ENCODE results near the gene CABLES1.

Gene CABLES1

DNA sequence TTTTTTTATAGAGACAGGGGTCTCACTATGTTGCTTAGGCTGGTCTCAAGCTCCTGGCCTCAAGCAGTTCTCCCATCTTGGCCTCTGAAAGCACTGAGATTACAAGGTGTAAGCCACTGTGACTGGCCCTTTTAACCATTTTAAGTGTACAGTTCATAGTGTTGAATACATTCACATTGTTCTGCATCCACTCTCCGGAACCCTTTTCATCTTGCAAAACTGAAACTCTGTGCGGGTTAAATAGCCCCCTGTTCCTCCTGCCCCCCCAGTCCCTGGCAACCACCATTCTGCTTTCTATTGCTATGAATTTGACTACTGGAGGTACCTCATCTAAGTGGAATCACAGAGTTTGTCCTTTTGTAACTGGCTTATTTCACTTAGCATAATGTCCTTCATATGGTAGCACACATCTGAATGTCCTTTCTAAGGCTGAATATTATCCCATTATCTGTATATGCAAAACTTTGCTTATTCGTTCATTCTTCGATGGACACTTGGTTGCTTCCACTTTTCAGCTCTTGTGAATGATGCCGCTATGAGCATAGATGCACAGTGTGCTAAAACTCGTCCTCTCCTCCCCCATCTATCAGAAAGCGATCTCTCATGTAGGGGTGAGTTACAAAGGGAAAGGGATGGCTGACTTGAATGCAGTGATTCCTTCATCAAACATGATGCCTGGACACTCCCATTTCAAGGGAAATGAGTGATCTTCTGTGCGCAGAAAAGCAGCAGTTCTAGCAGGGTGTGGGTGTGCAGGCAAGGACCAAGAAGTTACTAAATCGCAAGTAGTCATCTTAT is 30.2 kb downstream of the CABLES1 start:
- no peak for DNase-seq (ENCODE audit: low read depth in 1 of 2, low spot score in 1 of 2)

DNA sequence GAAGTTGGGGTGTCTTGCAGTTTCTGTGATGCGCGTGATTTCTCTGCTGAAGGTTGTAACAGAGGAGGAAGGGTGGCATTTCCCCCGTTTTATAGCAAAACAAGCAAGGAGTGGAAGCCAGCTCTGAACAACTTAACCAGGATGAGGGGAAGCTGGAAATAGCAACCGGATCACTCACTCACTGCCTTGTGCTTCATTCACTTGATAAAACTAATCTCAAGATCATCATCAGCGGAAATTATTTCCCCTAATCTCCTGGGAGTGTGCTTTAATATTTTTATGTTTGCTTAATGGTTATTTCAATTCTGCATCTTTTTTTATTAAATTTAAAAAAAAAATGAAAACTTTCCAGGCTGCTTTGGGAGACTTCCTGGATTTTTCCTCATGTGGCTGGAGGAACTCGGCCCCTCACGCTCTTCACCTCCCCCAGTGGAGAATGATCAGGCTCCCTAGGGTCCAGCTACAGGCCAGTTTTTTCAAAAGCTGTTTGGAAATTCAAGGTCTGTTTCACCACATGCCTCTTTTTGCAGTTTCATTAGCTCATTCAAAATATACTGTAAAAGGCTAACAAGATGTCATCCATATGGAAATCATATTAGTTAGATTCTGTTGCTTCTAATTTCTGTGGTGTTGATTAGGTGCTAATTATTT is 31.7 kb downstream of the CABLES1 start:
- DNase-seq (ENCODE audit: low read depth in 1 of 2, low spot score in 1 of 2), result no peak

DNA sequence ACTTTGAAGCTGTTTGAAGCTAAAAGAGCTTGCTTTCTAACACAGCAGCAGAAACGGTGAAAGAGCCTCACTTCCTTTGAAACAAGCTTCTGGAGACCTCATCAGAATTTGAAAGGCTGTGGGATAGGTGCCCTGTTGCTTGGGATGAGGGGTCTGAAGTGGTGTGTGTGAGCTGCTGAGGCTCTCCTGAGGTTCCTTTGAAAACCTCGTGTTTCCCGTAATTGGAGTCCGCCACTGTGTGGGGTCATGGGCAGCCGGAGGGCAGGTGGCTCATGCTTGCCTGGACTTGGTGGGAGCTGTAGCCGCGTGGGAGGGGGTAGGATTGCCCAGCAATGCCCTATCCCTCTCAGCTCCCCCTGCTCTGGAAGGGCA is 34.4 kb downstream of the CABLES1 start:
- DNase-seq (ENCODE audit: low read depth in 1 of 2, low spot score in 1 of 2), result no peak

DNA sequence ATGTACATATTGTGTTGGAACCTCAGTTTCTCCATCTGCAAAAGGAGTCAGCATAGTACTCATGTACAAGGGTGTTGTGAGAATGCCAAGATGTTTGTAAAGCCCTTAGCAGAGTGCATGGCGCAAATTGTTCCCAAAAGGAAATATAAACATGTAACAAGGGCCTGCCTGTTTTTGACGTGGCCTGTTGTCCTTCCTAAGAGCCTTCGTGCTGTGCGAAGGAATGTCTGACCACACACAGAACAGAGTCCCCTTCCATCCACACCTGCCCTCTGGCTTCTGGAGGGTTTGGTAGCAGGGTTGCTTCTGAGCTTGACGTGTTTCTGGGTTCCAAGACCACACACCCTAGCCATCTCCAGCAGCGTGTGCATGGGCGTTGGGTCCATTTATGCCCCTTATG is 34.9 kb downstream of the CABLES1 start:
- no peak for DNase-seq (ENCODE audit: low read depth in 1 of 2, low spot score in 1 of 2)

DNA sequence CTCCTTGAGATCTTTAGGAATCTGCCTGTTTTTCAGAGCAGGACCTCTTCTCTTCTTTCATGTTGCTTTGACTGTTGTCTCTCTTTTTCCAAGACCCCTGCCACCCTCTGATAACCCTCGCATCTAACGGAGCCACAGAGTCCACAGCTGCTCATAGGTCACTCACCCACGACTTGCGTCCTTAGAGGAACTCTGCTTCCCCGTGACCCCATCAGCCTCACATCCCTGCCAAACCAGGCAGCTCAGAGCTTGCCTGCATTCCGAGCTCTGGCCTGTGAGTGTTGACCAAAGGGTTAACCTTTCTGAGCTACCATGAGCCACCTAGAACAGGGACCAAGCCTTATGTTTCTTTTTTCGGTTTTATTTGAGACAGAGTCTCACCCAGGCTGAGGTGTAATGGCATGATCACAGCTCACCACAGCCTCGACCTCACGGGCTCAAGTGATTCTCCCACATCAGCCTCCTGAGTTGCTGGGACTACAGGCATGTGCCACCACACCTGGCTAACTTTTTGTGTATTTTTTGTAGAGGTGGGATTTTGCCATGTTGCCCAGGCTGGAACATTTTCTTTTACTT is 36.4 kb downstream of the CABLES1 start:
- no peak for DNase-seq (ENCODE audit: low read depth in 1 of 2, low spot score in 1 of 2)

DNA sequence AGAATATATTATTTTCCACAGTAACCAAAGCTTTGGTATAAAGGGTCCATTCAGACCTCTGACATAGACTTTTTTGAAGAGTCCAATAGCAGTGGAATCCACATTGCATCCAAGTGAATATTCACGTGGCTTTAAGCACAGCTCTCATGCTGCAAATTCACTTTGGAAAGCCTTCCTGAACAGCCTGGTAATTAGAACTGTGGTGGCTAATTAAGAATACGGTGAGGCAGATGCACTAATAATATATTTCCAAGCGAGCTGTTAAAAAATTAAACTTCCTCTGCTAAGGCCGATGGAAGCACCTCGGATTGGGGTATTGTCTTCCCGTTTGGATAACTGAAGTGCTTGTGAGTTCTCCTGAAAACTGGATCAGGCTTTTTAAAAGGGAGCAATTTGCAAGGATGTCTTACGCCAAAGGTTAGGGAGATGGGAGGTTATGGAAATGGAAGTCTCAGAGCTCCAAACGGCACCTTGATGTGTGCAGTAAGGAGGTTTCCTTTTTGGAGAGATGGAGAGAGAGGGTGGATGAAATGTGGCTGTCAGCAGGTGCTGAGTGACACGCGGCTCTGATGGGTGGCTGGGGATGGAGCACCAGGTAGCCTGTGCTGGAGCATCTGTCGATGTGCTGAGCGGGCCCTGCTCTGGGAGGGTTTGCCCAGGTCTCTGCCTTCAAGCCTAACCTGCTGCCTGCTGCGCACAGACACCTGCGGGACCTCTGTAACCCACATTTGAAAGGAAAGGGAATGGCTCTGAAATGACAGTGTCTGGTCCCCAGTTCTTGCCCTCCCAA is 37.5 kb downstream of the CABLES1 start:
- no peak for DNase-seq (ENCODE audit: low read depth in 1 of 2, low spot score in 1 of 2)

DNA sequence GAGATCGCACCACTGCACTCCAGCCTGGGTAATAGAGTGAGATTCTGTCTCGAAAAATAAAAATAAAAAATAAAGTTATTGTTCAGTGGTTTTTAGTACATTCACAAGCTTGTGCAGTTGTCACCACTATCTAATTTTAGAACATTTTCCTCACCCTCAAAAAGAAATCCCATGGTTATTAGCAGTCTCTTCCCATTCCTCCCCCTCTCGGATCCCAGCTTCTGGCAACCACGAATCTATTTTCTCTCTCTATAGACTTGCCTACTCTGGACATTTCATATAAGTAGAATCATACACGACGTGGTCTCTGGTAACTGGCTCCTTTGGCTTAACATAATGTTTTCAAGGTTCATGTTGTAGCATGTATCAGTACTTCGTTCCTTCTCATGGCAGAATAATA is 38.6 kb downstream of the CABLES1 start:
- DNase-seq (ENCODE audit: low read depth in 1 of 2, low spot score in 1 of 2), result no peak

DNA sequence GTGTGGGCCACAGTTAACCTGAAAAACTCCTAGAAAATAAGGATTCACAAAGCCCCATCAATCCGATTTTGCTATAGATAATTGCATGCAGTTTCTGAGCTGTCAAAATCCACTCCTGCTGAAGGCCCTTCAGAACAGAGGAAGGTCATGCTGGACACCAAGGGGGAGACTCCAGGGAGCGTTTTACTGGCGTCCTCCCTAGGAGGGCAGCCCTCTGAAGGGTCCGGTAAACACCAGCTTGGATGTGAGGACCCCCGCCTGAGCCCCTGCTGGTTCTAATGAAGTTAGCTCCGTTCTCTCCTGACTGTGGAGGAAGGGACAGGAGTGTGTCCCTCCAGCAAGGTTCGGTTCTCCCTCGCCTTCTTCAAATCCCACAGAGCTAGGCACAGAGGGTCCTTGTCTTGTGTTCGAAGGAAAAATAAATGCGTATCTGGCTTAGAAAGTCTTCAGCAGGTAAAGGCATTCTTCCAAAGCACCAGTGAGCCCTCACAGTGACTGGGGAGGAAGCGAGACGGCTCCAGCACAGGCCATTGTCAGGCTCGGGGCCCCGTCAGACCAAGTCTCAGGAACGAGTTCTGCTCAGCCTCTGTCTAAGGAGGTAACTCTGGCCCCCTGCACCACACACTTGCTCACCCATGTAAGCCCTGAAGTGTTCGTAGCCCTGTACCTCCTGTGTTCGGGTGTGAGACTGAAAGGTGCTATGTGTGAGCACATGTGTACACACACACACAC is 41.6 kb downstream of the CABLES1 start:
- no peak for DNase-seq (ENCODE audit: low read depth in 1 of 2, low spot score in 1 of 2)

DNA sequence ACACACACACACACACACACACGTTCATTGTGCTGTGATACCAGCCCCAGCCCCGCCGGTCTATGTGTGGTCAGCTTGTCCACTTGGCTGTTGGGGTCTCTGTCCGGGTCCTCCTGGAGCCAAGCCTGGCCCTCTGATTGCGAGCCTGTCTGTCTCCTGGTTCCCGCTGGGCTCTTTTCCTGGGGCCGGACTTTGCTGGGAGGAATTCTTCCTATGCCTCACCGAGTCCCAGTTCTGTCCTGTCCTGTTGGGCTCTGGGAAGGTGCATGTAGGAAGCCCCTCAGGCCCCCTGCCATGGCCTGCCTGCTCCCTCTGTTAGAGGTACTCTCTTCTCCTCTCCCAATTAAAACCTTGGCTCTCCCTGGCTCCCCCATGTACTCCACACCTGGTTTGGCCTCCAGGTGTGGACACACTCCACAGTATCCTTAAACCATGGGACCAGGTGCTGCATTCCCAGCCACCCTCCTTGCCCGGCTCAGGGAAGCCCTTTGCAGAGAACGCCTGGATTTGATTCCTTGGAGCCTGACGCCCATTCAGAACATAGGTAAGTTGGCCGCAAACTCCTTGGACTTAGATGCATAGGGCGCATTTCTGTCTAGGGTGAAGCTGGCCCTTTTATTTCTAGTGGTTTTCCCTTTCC is 42.3 kb downstream of the CABLES1 start:
- DNase-seq (ENCODE audit: low read depth in 1 of 2, low spot score in 1 of 2), result no peak

DNA sequence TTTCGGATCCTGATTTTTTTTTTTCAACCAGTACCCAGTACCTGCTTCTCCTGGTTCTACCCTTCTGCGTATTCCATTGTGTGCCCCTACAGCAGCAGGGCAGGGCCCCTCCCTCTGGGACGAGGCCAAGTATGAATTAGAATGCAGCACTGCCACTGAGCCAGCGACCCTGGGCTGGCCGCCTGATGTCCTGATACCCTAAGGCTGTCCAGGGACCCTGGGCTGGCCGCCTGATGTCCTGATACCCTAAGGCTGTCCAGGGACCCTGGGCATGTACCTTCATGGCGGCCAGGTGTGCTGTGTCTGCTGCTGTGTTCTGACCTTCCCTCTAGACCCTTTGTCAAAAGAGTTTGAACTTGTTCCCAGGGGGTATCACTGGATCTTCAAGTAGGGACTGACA is 42.9 kb downstream of the CABLES1 start:
- DNase-seq (ENCODE audit: low read depth in 1 of 2, low spot score in 1 of 2), result no peak

DNA sequence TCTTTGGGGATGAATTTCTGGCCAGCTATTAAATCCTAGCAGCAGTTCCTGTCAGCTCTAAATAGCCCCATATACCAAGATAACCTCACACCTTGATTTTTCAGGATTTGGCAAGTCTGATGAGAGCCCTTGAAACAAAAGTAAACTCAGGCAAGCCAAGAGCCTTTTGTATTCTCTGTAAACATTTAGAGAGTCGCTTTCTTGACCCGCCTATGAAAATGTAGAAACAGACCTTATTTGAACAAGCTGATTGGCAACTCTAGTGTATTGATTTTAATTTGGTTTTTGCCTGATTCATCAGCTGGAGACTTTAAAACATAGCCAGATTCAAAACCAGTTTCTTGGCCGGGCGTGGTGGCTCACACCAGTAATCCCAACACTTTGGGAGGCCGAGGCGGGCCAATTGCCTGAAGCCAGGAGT is 43.4 kb downstream of the CABLES1 start:
- no peak for DNase-seq (ENCODE audit: low read depth in 1 of 2, low spot score in 1 of 2)

DNA sequence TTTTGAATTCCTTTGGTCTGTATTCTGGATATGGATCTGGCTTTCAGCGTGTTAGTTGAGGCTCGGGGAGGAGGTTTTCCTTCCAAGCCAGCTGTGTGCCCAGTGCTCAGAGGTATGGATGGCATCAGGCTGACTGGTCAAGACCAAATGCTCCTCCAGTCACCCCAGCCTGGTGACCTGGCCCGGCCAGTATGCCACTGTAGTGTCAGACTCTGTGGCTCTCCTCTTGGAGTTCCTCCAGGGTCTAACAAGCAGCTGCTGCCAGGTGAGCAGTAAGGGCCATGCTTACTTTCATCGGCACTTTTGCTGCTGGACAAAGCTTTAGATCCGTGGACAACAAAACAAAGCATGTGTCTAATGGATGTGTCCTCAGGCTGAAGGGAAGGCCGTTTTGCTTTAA is 44.1 kb downstream of the CABLES1 start:
- no peak for DNase-seq (ENCODE audit: low read depth in 1 of 2, low spot score in 1 of 2)

DNA sequence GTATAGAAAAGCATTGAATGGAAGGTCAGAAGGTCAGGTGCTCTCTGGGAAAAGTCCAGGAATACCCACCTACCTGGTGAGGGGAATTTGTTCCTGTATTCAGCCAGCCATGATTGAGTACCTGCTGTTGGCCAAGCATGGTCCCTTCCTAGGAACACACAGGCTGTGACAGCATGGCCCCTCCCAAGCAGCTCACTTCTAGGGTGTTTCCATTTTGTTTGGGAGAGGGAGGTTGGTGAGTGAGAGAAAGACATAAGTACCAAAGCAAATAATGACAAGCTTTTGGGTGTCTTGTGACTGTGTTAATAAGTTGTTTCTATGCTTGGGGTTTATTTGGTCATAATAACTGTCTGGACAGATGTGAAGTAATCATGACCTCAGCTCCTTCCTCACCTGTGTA is 46.3 kb downstream of the CABLES1 start:
- no peak for DNase-seq (ENCODE audit: low read depth in 1 of 2, low spot score in 1 of 2)

DNA sequence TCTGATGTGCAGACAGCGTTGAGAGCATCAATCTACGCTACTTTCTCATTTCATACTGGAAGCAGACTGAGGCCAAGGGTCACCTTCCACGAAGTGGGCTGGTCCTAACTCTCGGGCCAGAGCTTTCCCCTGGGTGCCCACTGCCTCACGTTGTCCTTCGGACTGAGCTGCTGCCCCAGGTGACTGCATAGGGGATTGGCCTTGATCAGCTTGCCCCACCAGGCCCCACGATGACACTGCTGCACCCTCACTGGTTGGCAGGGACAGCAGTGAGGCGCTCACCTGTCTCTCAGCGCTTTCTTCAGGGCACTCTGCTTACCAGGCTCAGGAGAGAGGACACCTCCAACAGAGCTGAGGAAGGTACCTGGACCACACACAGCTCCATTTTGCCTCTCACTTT is 47.3 kb downstream of the CABLES1 start:
- no peak for DNase-seq (ENCODE audit: low read depth in 1 of 2, low spot score in 1 of 2)

DNA sequence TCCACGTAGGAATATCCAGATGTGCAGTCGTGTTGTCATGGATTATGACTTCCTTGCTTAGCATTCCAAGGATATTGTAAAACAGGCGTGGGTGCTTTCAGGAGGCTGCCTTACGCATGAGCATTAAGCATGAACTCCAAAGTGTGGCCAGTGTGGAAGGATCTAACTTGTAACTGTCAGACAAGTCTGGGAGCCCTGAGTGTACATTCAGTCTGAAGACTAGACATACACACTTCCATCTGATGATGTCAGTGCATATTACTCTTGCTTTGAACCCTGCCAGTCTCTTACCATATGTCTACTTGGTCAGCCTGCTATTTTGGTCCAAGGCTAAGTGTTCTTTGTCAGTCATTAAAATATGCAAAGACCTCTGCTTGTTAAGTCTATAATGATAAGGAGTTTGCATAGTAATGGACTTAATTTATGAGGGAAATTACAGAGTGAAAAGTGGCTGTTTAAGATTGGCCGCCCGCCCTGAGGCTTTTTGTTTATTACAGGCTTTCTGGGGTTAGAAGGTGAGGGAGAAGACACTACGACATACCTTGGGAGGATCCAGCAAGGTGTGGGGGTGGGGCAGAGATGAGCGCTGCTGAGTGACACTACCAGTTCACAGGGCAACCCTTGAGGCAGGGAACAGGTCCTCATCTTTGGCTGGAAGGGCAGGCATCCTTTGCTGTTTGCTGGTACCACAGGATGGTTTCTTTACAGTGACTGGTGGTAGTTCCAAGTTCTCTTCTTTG is 48.3 kb downstream of the CABLES1 start:
- DNase-seq (ENCODE audit: low read depth in 1 of 2, low spot score in 1 of 2), result no peak

DNA sequence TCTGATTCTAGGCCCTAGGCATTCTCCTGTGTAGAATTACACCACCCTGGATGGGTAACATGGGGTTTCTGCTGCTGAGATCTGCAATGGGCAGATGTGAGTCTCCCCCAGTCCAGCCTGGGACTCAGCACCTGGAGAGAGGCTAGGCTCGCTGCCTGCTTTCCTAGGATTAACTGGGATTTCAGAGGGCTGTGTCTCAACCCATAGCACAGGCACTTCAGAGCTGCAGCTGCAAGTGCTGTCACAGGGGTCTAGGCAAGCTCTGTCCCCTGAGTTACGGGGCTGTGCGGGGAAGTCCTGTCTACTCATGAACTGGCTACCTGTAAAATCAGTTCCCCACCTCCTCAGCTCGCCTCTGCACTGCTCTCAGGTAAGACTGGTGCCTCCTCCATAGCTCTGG is 51.5 kb downstream of the CABLES1 start:
- no peak for DNase-seq (ENCODE audit: low read depth in 1 of 2, low spot score in 1 of 2)

DNA sequence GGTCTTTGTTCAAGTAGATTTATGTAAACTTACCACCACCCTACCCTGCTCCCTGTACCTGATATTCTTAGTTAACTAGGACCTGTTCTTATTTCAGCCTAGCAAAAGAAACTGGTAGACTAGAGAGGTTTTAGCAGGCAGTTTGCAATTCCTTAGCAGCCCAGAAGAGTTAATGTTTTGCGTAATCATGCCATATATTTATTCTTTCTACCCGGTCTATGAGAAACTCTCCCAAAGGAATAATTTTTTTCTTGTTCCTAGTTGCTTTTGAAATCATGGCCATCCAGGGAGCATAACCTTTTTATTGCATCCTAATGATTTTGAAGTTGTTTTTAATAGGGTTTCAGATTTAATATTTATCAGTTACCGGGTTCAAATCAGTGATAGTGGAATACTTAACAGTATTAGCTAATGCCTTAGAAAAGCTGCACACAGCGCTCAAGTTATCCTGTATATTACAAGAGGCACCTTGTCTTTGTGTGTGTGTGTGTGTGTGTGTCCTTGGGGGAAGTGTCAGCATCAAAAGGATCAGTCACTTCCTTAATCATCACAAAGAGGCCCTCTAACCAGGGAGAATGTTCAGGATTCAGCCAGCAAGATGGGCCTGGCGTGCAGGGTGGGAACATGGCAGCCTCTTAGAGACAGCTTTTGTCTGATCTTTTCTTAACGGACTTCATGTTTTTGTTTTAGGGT is 52.9 kb downstream of the CABLES1 start:
- no peak for DNase-seq (ENCODE audit: low read depth in 1 of 2, low spot score in 1 of 2)

DNA sequence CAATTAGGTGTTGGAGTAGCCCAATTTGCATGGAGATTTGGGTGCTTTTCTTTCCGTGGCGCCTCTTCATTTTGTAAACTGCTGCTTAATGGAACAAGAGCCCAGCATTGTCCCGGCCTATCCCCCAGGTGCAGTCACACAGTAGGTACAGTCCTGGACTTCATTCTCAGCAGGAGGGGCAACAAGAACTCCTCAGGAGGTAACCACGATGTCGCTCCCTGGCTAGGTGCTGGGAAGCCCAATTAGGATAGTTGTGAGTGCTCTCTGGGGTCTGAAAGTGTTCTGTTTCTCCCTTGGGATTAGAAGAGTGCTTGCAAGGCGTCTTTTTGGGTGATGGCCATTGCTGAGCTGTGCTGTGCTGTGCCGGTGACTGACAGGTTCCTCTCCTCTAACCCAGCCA is 53.8 kb downstream of the CABLES1 start:
- DNase-seq (ENCODE audit: low read depth in 1 of 2, low spot score in 1 of 2), result no peak
